HG02798 (cell line): Measurements from ENCODE around the gene KRT37.
"Not testable (repeated sequence)": the region's sequence is repeated elsewhere in the genome, so short reads cannot be mapped to it uniquely, and the experiment has no call there.

Experiments
- ATAC-seq: cut with Tn5 transposase; IDR thresholded peaks from one replicate; pipeline ENCODE4 v1.9.1; 2021; ENCODE audit warnings: mild to moderate bottlenecking; ENCODE audit not compliant: unreplicated experiment, poor library complexity

KRT37 gene

DNA sequence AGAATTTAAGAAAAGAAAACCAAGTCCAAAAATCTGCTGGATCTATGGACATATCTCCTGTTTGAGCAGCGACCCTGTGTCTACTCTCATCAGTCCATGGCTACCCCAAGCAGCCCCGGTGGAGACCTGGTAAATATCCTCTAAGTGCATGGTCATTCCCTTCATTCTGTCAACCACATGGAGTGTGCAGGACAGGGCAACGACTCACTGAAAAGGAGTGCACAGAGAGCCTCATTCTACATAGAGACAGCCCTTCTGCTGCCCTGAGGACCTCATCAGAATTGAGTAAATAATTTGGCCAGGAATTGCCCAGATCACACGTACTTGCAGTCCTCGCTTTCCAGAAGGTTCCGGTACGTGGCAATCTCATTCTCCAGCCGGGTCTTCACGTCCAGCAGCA lies 13.4 kb upstream of the KRT37 start:
- ATAC-seq = no peak

- ATAC-seq = no peak
These were observed 12.9 kb upstream of the KRT37 start for GRCh38 chr17:41437254-41437653.

DNA sequence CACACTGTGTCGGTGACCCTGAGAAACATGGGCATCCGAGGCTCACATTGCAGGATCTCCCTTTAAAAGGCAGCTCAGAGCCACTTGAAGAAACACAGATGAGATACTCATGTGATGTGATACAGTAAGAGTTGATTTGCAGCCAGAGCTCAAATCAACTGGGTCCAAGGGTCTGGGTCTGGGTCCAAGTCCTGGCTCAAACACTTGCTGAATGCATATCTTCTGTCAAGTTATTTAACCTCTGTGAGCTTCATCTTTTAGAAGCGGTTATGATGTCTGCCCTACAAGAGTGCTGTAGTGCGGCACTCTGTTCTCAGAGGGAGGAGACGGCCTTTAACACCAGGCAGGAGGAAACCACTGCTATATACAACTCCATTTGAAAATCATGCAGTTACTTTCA lies 10.0 kb upstream of the KRT37 start:
- no peak for ATAC-seq

DNA sequence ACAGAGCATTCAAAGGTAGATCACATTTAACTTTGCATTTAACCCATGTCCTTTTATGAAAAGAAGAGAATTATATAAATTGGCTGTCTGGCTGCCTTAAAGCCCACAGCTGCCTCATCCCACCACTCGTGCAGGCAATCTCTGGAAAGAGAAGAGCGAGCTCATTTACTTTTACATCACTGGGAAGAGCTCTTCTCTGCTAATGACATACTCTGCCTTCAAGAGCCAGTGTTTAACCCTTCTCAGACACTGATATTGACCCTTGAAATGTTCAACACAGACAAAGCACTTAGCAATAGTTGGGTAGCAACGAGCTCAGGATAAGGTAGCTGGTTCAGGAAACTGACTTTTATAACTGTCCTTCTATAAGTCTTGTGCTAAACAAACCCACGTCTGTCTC lies 9.6 kb upstream of the KRT37 start:
- ATAC-seq = no peak

DNA sequence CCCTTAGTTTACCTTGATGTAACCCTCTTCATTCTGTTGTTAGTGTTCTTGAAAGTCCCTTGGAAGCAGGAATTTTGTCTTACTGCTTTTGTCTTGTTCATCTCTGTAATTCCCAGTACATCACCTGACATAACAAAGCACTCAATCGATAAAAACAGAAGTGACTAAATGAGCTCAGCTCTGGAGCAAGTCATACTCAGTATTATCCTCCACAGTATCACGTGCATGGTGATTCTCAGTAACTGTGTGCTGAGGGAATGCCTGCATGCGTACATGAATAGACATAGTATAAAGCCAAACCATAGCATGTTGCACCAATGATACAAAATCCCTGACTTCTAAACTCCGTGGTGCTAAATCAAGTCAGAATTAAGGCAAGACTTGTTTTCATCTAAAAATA lies 9.2 kb upstream of the KRT37 start:
- ATAC-seq = no peak

GRCh38 chr17:41430376-41430775 lies 6.0 kb upstream of the KRT37 start:
- ATAC-seq = not testable (repeated sequence)

- ATAC-seq = no peak
These were observed 5.3 kb upstream of the KRT37 start for GRCh38 chr17:41429667-41430066.

DNA sequence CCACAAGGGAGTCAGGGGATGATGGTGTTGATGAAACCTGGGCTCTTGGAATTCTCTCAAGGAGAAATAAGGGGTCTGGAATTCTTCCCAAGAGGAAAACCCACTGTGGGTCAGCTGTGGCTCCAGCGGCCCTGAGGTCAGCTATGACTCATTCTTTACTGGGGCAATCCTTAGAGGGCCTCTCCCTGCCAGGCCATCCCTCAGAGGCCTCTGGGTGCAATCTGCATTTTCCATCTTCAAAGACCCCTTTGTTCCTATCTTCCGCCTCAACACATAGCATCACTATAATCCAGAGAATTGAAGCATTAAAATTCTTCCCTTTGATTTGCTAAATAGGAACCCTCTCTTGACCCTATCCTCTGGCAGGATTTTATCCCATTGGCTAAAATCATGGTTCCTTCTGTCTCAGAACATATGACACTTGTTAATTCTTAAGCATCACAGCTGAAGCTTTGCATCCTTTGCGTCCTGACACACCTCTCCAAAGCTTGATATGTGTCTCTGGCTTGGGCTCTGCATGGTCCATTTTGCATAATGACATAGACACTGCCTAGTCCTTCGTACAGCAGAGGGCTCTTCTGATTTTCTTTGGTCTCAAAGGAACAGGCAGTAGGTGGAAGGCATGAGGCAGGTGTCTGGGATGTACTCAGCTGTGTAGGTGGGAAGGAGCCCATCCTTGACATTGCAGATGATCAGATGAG lies 4.4 kb upstream of the KRT37 start:
- no peak for ATAC-seq

GRCh38 chr17:41422586-41422985 lies 1.8 kb downstream of the KRT37 start:
- ATAC-seq = not testable (repeated sequence)

DNA sequence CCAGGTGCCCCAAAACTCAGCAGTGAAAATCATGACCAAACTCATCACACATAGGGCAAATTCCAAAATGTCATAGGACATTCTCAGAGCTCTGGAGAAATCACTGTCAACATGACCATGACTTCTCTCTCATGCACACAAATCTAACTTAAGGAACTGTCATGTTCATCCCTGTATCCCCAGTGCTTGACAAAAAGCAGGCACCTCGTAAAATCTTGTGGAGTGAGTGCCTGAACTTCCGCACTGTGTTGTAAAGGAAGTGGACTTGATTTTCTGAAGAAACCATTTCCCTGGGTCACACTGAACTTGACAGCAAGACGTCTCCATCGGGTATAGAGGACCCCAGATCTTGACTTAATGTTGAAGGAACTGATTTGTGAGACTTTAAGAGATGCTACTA lies 2.8 kb downstream of the KRT37 start:
- ATAC-seq = no peak

DNA sequence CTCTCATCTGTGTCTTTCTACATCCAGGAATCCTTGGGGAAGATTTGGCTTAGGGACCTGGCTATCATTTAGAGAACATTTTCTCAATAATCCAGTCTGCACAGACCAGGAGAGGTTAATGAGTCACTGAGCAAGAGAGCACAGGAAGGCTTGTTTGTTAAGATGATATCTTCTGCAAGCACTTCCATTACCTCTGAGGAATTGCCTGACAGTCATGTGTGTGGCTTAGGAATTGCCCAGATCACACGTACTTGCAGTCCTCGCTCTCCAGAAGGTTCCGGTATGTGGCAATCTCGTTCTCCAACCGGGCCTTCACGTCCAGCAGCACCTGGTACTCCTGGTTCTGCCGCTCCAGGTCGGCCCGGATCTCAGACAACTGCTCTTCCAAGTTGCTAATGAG lies 3.3 kb downstream of the KRT37 start:
- no peak for ATAC-seq

GRCh38 chr17:41420134-41420533 lies 4.3 kb downstream of the KRT37 start:
- ATAC-seq = no peak

GRCh38 chr17:41419716-41420115 lies 4.7 kb downstream of the KRT37 start:
- ATAC-seq = no peak

DNA sequence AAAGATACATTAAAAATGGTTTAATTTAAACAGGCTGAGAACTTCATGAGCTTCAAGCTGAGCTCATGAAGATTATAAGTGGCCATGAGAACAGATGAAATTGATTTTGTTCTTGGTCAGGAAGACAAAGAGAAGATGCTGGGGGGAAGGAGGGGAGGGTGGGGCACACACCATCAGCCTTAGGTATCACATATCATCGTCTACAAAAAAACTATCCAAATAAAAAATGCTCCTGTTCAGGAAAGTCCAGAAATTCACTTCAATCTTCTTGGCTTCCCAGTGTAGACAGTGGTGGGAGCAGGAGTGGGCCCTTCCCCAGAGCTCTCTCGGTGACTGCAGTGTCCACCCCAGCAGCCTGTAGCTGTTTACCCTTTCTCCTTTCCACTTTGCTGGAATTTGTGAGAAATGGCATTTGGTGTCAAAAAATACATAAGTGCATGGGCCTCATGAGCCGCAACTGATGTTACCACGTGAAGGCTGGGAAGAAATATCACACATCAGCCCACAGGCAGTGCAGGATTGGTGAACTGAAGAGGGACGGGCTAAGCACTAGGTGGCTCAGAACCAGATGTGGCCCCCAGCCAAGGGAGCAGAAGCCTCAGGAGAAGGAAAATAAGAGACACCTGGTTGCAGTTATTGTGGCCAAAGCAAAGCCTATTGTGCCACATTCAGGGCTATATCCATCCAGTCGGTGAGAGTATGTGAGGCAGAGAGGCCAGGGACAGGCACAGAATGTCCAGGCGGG lies 6.1 kb downstream of the KRT37 start:
- ATAC-seq = no peak

DNA sequence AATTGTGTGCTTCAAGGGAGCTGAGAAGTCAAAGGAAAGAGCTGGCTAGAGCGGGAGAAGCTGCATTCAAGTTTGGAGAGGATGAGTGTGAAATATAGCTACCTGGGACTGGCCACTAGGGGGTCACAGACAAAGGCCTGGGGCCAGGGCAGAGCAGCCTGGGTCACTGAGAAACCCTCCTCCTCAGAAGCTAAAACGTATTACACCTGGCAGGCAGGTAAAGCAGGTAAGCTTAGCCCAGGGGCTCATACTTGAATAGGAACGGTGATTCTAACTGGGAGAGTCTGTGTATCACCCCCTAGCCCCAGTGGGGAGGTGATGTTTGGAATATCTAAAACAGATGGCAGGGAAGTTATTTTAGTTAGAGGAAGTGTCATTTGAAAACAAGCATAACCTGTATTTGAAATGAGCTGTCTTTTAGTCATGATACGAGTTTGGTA lies 6.8 kb downstream of the KRT37 start:
- no peak for ATAC-seq

DNA sequence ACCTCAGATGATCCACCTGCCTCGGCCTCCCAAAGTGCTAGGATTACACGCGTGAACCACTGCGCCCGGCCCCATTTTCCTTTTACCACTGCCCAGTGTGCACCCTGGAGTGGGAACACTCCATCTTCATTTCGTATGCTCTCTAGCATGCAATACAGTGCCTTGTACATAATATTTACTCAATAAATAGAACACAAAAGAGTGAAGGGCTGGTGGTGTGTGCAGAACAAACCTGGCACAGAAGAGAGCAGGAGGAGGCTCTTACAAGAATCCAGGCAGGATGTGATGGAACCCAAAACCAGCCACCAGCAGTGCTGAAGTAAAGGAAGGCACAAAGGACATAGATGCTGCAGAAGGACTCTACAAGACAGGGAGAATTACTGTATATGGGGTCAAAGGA lies 7.3 kb downstream of the KRT37 start:
- ATAC-seq = no peak

DNA sequence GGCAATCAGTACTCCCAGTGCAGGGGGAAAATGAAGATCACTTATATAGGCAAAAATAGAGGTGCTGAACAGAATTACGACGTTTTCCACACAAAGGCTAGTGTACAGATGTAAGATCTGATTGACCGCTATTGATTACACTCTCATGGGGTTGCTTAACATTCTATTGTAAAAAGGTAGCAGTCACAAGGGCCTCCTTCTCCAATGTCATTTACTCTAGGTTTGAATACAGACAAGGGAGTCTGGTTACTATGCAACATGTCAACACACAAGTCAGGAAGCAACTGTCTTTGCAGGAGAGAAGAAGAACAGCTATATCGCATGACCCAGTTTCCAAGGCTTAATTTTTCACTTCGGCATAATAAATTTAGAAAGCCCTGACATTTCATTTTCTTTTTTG lies 7.9 kb downstream of the KRT37 start:
- no peak for ATAC-seq

GRCh38 chr17:41415833-41416335 lies 8.5 kb downstream of the KRT37 start:
- no peak for ATAC-seq

GRCh38 chr17:41415411-41415810 lies 9.0 kb downstream of the KRT37 start:
- ATAC-seq = no peak

DNA sequence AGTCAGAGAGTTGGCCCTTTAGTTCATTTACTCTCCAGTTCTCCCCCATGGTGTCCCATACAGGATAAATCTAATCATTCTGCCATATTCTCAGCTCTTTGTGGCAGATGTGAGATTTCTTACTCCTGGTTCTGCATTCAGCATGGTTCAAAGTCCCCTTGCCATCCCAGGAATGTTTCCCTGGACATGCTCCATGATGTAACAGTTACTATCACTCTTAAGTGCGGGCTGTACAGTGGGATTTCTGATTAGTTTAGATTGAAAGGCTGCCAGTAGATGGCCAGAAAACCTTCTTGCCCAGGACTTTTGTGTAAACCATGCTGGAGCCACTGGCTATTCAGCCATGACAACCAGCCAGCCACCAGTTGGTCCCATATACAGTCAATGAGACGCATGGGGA lies 10.4 kb downstream of the KRT37 start:
- no peak for ATAC-seq

DNA sequence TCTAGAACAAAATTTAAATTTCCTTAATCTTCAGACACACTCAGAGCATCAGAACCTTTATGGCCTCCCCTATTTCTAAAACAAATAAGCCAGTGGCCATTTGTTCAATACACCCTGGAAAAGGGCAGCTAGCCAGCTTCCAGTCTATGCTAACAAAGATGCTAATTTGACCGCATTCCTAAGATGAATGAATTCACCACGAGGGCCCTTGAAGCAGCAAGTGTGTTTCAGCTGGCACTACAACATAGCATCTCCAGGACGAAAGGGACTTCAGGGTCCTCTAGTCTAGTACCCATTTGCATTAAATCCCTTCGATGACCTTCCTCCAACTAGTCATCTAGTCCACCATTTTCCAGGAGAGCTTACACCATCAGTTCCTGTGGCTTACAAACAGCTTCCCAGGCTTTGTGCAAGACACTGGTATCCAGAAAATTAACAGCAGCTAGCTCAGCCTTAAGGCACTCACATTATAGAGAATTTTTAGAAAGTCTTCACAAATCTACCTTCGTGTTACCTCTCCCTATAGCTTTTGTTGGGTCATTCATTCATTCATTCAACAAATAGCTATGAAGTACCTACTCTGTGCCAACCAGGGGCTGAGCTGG lies 10.9 kb downstream of the KRT37 start:
- ATAC-seq = no peak
